ENCODE measurements around the gene AEN. TPM values are rescaled to one million over a fixed set of nuclear protein-coding genes. Genes with fewer than 3 reads are reported as not detected.

AEN gene
- total RNA-seq, 1 donor from 2014 or later, result 90.6 TPM

DNA sequence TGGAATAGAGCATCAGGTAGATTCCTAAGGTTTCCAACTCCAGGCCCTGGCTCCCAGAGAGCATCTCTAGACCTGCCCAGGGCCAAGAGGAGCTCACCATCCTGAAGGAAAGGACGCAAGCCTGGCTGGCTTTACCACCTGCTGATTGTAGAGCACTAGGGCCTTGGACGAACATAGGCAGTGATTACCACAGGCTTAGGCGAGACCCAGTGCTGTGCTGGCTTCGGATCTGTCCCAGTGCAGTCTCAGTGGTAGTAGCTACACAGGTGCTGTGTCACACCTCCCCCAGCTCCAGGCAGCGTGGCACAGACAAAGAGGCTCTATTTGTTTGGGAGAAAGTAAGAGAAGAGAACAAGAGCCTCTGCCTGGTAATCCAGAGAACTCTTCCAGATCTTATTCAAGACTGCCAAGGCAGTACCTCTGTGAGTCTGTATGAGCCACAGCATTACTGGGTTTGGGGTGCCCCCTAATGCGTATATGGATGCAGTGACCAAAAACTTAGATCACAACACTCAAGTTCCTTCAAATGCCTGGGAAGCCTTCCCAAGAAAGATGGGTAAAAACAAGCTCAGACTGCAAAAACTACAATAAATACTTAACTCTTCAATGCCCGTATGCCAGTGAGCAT lies 43.1 kb downstream of the AEN start:
- Histone ChIP-seq H4K20me1 (ENCODE audit: insufficient read depth, low read length) (no peaks in the 10 kb centered on the region), H3K9me3 (ENCODE audit: insufficient read depth, low read depth, low read length) (no peaks in the 10 kb centered on the region), H3K36me3 (ENCODE audit: insufficient read depth, low read length) (no peaks in the 10 kb centered on the region), H3K4me1 (ENCODE audit: insufficient read depth, low read length) (peaks cover 12% of the 10 kb centered on the region), H3K4me2 (ENCODE audit: low read length) (no peak overlapping the region), H3K4me3 (ENCODE audit: insufficient read depth, low read depth, low read length) (no peak overlapping the region), H3K27me3 (ENCODE audit: insufficient read depth, low read length) (no peaks in the 10 kb centered on the region), H3K9ac (ENCODE audit: low read length) (no peak overlapping the region), H3K27ac (ENCODE audit: low read depth, low read length) (no peak overlapping the region), H2AFZ (ENCODE audit: low read depth, low read length) (no peak overlapping the region), H3K79me2 (ENCODE audit: insufficient read depth, low read length) (no peaks in the 10 kb centered on the region)
- no peak for DNase-seq (ENCODE audit: low read depth)
- Mint-ChIP-seq H3K27me3 (ENCODE audit: low read depth, unreplicated experiment) (peaks cover 8% of the 10 kb centered on the region), H3K4me1 (ENCODE audit: low read depth, unreplicated experiment) (peaks cover 7% of the 10 kb centered on the region), H3K9me3 (ENCODE audit: unreplicated experiment) (no peaks in the 10 kb centered on the region), H3K4me3 (ENCODE audit: unreplicated experiment) (no peak overlapping the region), H3K27ac (ENCODE audit: unreplicated experiment) (no peak overlapping the region), H3K36me3 (ENCODE audit: low read depth, unreplicated experiment) (no peaks in the 10 kb centered on the region)
- FAIRE-seq, result no peak
- no peak for TF ChIP-seq EZH2 (IDR thresholded peaks at IDR 0.05; ENCODE audit: insufficient read depth, low read length)
- TF ChIP-seq, protein P1, sequence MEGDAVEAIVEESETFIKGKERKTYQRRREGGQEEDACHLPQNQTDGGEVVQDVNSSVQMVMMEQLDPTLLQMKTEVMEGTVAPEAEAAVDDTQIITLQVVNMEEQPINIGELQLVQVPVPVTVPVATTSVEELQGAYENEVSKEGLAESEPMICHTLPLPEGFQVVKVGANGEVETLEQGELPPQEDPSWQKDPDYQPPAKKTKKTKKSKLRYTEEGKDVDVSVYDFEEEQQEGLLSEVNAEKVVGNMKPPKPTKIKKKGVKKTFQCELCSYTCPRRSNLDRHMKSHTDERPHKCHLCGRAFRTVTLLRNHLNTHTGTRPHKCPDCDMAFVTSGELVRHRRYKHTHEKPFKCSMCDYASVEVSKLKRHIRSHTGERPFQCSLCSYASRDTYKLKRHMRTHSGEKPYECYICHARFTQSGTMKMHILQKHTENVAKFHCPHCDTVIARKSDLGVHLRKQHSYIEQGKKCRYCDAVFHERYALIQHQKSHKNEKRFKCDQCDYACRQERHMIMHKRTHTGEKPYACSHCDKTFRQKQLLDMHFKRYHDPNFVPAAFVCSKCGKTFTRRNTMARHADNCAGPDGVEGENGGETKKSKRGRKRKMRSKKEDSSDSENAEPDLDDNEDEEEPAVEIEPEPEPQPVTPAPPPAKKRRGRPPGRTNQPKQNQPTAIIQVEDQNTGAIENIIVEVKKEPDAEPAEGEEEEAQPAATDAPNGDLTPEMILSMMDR (IDR thresholded peaks at IDR 0.05; ENCODE audit: insufficient read depth, low read depth, low read length), result no peak

DNA sequence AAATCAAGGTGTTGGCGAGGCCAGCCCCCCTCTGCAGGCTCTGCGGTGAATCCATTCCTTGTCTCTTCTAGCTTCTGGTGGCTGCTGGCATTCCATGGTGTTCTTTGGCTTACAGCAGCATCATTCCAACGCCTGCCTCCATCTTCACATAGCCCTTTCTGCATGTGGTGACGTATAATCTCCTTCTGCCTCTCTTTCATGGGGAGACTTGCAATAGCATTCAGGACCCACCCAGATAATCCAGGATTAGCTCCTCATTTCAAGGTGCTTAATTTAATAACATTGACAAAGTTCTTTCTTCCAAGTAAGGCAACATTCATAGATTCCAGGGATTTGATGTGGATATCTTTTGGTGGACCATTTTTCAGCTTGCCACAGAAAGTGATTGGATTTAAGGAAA lies 53.5 kb downstream of the AEN start:
- Mint-ChIP-seq H3K27ac (ENCODE audit: unreplicated experiment) (no peak overlapping the region), H3K36me3 (ENCODE audit: low read depth, unreplicated experiment) (peaks cover 2% of the 10 kb centered on the region), H3K4me3 (ENCODE audit: unreplicated experiment) (no peak overlapping the region), H3K9me3 (ENCODE audit: unreplicated experiment) (peaks cover 3% of the 10 kb centered on the region), H3K27me3 (ENCODE audit: low read depth, unreplicated experiment) (peaks cover 11% of the 10 kb centered on the region), H3K4me1 (ENCODE audit: low read depth, unreplicated experiment) (no peaks in the 10 kb centered on the region)
- TF ChIP-seq, protein P1 (IDR thresholded peaks at IDR 0.05; ENCODE audit: insufficient read depth, low read depth, low read length), result no peak
- TF ChIP-seq EZH2 (IDR thresholded peaks at IDR 0.05; ENCODE audit: insufficient read depth, low read length), result no peak
- peaks cover 3% of the 10 kb centered on the region for H3K9me3 ChIP-seq (ENCODE audit: insufficient read depth, low read depth, low read length)
- DNase-seq (ENCODE audit: low read depth) (no peak), FAIRE-seq (no peak)
- no peak overlapping the region for H3K4me3 ChIP-seq (ENCODE audit: insufficient read depth, low read depth, low read length)
- H3K4me2 ChIP-seq (ENCODE audit: low read length), result no peak overlapping the region
- H2AFZ ChIP-seq (ENCODE audit: low read depth, low read length), result no peak overlapping the region
- H3K36me3 ChIP-seq (ENCODE audit: insufficient read depth, low read length), result no peaks in the 10 kb centered on the region
- no peak overlapping the region for H3K9ac ChIP-seq (ENCODE audit: low read length)
- H3K27me3 ChIP-seq (ENCODE audit: insufficient read depth, low read length), result peaks cover 5% of the 10 kb centered on the region
- no peaks in the 10 kb centered on the region for H3K4me1 ChIP-seq (ENCODE audit: insufficient read depth, low read length)
- no peak overlapping the region for H3K27ac ChIP-seq (ENCODE audit: low read depth, low read length)
- no peaks in the 10 kb centered on the region for H4K20me1 ChIP-seq (ENCODE audit: insufficient read depth, low read length)
- H3K79me2 ChIP-seq (ENCODE audit: insufficient read depth, low read length), result no peaks in the 10 kb centered on the region

DNA sequence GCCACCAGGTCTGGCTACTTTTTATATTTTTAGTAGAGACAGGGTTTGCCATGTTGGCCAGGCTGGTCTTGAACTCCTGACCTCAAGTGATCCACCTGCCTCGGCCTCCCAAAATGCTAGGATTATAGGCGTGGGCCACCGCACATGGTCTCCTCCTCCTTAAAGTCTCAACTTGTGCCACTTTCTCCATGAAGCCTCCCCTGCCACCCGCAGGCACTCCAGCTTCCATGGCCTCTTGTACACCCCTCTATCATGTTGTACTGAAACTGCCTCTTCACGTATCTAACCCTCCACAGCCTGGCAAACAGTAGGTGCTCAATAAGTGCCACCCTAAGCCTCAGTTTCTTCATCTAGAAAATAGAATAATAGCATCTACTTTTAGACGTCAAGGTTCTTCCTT lies 57.6 kb downstream of the AEN start:
- Histone ChIP-seq H3K79me2 (ENCODE audit: insufficient read depth, low read length) (no peaks in the 10 kb centered on the region), H3K9me3 (ENCODE audit: insufficient read depth, low read depth, low read length) (peaks cover 3% of the 10 kb centered on the region), H3K27me3 (ENCODE audit: insufficient read depth, low read length) (peaks cover 5% of the 10 kb centered on the region), H3K36me3 (ENCODE audit: insufficient read depth, low read length) (no peaks in the 10 kb centered on the region), H2AFZ (ENCODE audit: low read depth, low read length) (no peak overlapping the region), H4K20me1 (ENCODE audit: insufficient read depth, low read length) (no peaks in the 10 kb centered on the region), H3K27ac (ENCODE audit: low read depth, low read length) (no peak overlapping the region), H3K4me2 (ENCODE audit: low read length) (no peak overlapping the region), H3K9ac (ENCODE audit: low read length) (no peak overlapping the region), H3K4me1 (ENCODE audit: insufficient read depth, low read length) (no peaks in the 10 kb centered on the region), H3K4me3 (ENCODE audit: insufficient read depth, low read depth, low read length) (no peak overlapping the region)
- H3K36me3 Mint-ChIP-seq (ENCODE audit: low read depth, unreplicated experiment), result peaks cover 2% of the 10 kb centered on the region
- FAIRE-seq (no peak), DNase-seq (ENCODE audit: low read depth) (no peak)
- no peak overlapping the region for H3K4me3 Mint-ChIP-seq (ENCODE audit: unreplicated experiment)
- no peaks in the 10 kb centered on the region for H3K9me3 Mint-ChIP-seq (ENCODE audit: unreplicated experiment)
- no peaks in the 10 kb centered on the region for H3K4me1 Mint-ChIP-seq (ENCODE audit: low read depth, unreplicated experiment)
- H3K27me3 Mint-ChIP-seq (ENCODE audit: low read depth, unreplicated experiment), result peaks cover 14% of the 10 kb centered on the region
- no peak for TF ChIP-seq EZH2 (IDR thresholded peaks at IDR 0.05; ENCODE audit: insufficient read depth, low read length)
- TF ChIP-seq, protein P1 (IDR thresholded peaks at IDR 0.05; ENCODE audit: insufficient read depth, low read depth, low read length), result no peak
- no peak overlapping the region for H3K27ac Mint-ChIP-seq (ENCODE audit: unreplicated experiment)

Data from astrocyte (in vitro differentiated cells and primary cell).